Panc1 (cell line): ENCODE measurements around the gene MAML3. TPM values are rescaled to one million over a fixed set of nuclear protein-coding genes. Genes with fewer than 3 reads are reported as not detected.

Experiments
- ATAC-seq: fragments of 200-7000 bp; cut with Tn5 transposase; 2 replicates; pipeline ENCODE4 v1.9.1; 2020; ENCODE audit warnings: mild to moderate bottlenecking, moderate library complexity
- BruUV-seq: library from RNA; stranded (reverse); fragments of 400-500 nt; replicated peaks from 2 replicates; lab custom pipeline; 2021; lab: Mats Ljungman, UMichigan
- CTCF ChIA-PET: fragments of 300-600 bp; sonication (Branson Sonifier 250); formaldehyde crosslinking; loops from one replicate; lab custom pipeline; 2022; ENCODE audit warnings: antibody characterized with exemption; lab: Charles Lee
- POLR2A ChIA-PET: fragments of 300-600 bp; sonication (Branson Sonifier 250); formaldehyde crosslinking; loops from one replicate; lab custom pipeline; 2022; ENCODE audit warnings: antibody characterized with exemption; lab: Charles Lee
- DNase-seq: peaks from one replicate; pipeline ENCODE4 v3.0.0-alpha.2; 2010; ENCODE audit warnings: low read depth, low spot score
- H3K27ac ChIP-seq: 2 replicates; pipeline ENCODE4 v1.5.1; 2011; ENCODE audit warnings: mild to moderate bottlenecking, low read length, inconsistent platforms
- H3K27me3 ChIP-seq: fragments of 200-500 bp; sonication (Bioruptor generic); 2 replicates; pipeline ENCODE4 v1.6.0; 2014; ENCODE audit warnings: low read length, inconsistent platforms; ENCODE audit not compliant: control insufficient read depth, insufficient read depth
- H3K36me3 ChIP-seq: fragments of 200-500 bp; sonication (Bioruptor generic); 2 replicates; pipeline ENCODE4 v1.5.1; 2014; ENCODE audit warnings: inconsistent platforms, mild to moderate bottlenecking, low read length, moderate library complexity; ENCODE audit not compliant: control insufficient read depth, insufficient read depth
- H3K4me1 ChIP-seq: 2 replicates; pipeline ENCODE4 v1.5.1; 2011; ENCODE audit warnings: inconsistent platforms, mild to moderate bottlenecking, low read length, moderate library complexity; ENCODE audit not compliant: control insufficient read depth, insufficient read depth
- H3K4me3 ChIP-seq, 2 experiments: 2 replicates each; pipeline ENCODE4 v1.5.1; 2011 to 2012; ENCODE audit warnings: low read depth in 2 of 2, low read length in 2 of 2, mild to moderate bottlenecking in 2 of 2, inconsistent platforms in 1 of 2, moderate library complexity in 1 of 2
- H3K9me3 ChIP-seq: fragments of 200-500 bp; sonication (Bioruptor generic); 2 replicates; pipeline ENCODE4 v1.5.1; 2014; ENCODE audit warnings: low read depth, mild to moderate bottlenecking, inconsistent platforms, low read length, moderate library complexity; ENCODE audit not compliant: control insufficient read depth, insufficient read depth
- CTCF ChIP-seq: fragments of 450-650 bp; IDR thresholded peaks from 2 replicates; pipeline ENCODE4 v1.5.1; 2017; ENCODE audit warnings: mild to moderate bottlenecking
- POLR2AphosphoS5 ChIP-seq: IDR thresholded peaks from 2 replicates; pipeline ENCODE4 v1.6.1; 2012; ENCODE audit warnings: mild to moderate bottlenecking, low read depth, low read length, moderate library complexity
- REST ChIP-seq, 2 experiments: IDR thresholded peaks; 2 replicates each; pipeline ENCODE4 v1.6.1; 2011 to 2012; ENCODE audit warnings: low read depth in 2 of 2, control low read depth in 1 of 2, low read length in 1 of 2, mild to moderate bottlenecking in 1 of 2, moderate library complexity in 1 of 2; ENCODE audit not compliant: insufficient read depth in 1 of 2
- SIN3A ChIP-seq: IDR thresholded peaks from 2 replicates; pipeline ENCODE4 v1.6.1; 2012; ENCODE audit warnings: low read depth, mild to moderate bottlenecking, low read length, moderate library complexity, borderline replicate concordance; ENCODE audit not compliant: insufficient read depth
- TCF7L2 ChIP-seq: IDR thresholded peaks from 2 replicates; pipeline ENCODE4 v1.6.1; 2011; ENCODE audit warnings: mild to moderate bottlenecking, low read depth, low read length, inconsistent platforms
- in situ Hi-C: cut with HindIII; loops from 2 replicates; pipeline ENCODE4 v1.10.0; 2016; ENCODE audit warnings: low sequenced_read_pairs, low pct_unique_long_range_greater_than_20kb
- intact Hi-C: fragments of 100-400 bp; cut with micrococcal nuclease; formaldehyde crosslinking; loops from one replicate; pipeline ENCODE4 v1.10.0; 2022; ENCODE audit not compliant: unreplicated experiment
- total RNA-seq: library from RNA; stranded (reverse); gene quantifications from one replicate; pipeline ENCODE4 v1.2.1, GENCODE V29; 2021; ENCODE audit not compliant: unreplicated experiment

The MAML3 gene
- total RNA-seq, 1 experiment from 2014 or later, result 7.7 TPM

GRCh38 chr4:139971111-139971510 lies 182.9 kb downstream of the MAML3 start:
- ATAC-seq (no peak), DNase-seq (no peak)
- in situ Hi-C loops, result no loop called here
- no peak overlapping the region for H3K27ac ChIP-seq
- BruUV-seq, result no TSS peak
- H3K9me3 ChIP-seq, result no peaks in the 10 kb centered on the region
- no peak for TF ChIP-seq SIN3A
- no peak for TF ChIP-seq TCF7L2
- no peak for TF ChIP-seq POLR2AphosphoS5
- TF ChIP-seq CTCF, result no peak
- H3K36me3 ChIP-seq, result no peaks in the 10 kb centered on the region
- no peak overlapping the region for H3K4me3 ChIP-seq
- ChIA-PET POLR2A (no interaction called here), CTCF (no interaction called here)
- intact Hi-C loops, result no loop called here
- no peaks in the 10 kb centered on the region for H3K4me1 ChIP-seq
- no peaks in the 10 kb centered on the region for H3K27me3 ChIP-seq

GRCh38 chr4:139969635-139970266 lies 184.2 kb downstream of the MAML3 start:
- no TSS peak for BruUV-seq
- ATAC-seq, result no peak
- H3K36me3 ChIP-seq, result no peaks in the 10 kb centered on the region
- DNase-seq, result no peak
- ChIA-PET POLR2A (no interaction called here), CTCF (no interaction called here)
- intact Hi-C loops (no loop called here), in situ Hi-C loops (no loop called here)
- no peak overlapping the region for H3K4me3 ChIP-seq
- no peak for TF ChIP-seq TCF7L2
- no peak for TF ChIP-seq CTCF
- TF ChIP-seq SIN3A, result no peak
- no peak for TF ChIP-seq REST (IDR thresholded peaks at IDR 0.05; ENCODE audit: insufficient read depth in 1 of 2, low read depth in 2 of 2, low read length in 1 of 2)
- no peak for TF ChIP-seq POLR2AphosphoS5
- no peaks in the 10 kb centered on the region for H3K27me3 ChIP-seq
- no peaks in the 10 kb centered on the region; the same call in 1 of the 2 replicates for H3K4me1 ChIP-seq
- no peaks in the 10 kb centered on the region for H3K9me3 ChIP-seq
- no peak overlapping the region for H3K27ac ChIP-seq
